CD4-positive, alpha-beta T cell treated with Interleukin-1 beta for 1 hour (primary cell): ENCODE measurements around the gene ZFP82.

Source experiments
- DNase-seq, 2 donors: peaks; one replicate each; pipeline ENCODE4 v3.0.0-alpha.2; 2020 to 2022

The ZFP82 gene

GRCh38 chr19:36418287-36419001 lies at the start of gene ZFP82:
TSS of gene ZFP82 (minus strand) at chr19:36418644. CDS start at chr19:36409789, 8,855 bp downstream.
- peak; percentile 82 to 85 for DNase-seq

GRCh38 chr19:36460046-36460445 lies 41.6 kb upstream of the ZFP82 start:
- DNase-seq, result no peak

- no peak for DNase-seq
These were observed 38.4 kb upstream of the ZFP82 start for GRCh38 chr19:36456831-36457230.

- DNase-seq, result no peak
These were observed 30.7 kb upstream of the ZFP82 start for GRCh38 chr19:36449059-36449670.

GRCh38 chr19:36441339-36441738 lies 22.9 kb upstream of the ZFP82 start:
- no peak for DNase-seq

GRCh38 chr19:36436531-36436930 lies 18.1 kb upstream of the ZFP82 start:
- DNase-seq, result no peak

GRCh38 chr19:36423925-36424324 lies 5.5 kb upstream of the ZFP82 start:
- no peak for DNase-seq

- no peak for DNase-seq
These were observed 3.5 kb upstream of the ZFP82 start for GRCh38 chr19:36421749-36422481.

- DNase-seq, result no peak
These were observed 2.7 kb upstream of the ZFP82 start for GRCh38 chr19:36420961-36421748.

- no peak for DNase-seq
These were observed 625 bp downstream of the ZFP82 start for GRCh38 chr19:36417752-36418286.

GRCh38 chr19:36409841-36410240 lies 8.6 kb downstream of the ZFP82 start:
- no peak for DNase-seq

GRCh38 chr19:36408101-36408500 lies 10.3 kb downstream of the ZFP82 start:
- no peak for DNase-seq

GRCh38 chr19:36404498-36404897 lies 13.9 kb downstream of the ZFP82 start:
- no peak for DNase-seq

GRCh38 chr19:36401475-36401874 lies 17.0 kb downstream of the ZFP82 start:
- DNase-seq, result peak in 1 of 2 donors; percentile 7

- no peak for DNase-seq
These were observed 19.9 kb downstream of the ZFP82 start for GRCh38 chr19:36398571-36398970.

- DNase-seq, result no peak
These were observed 25.3 kb downstream of the ZFP82 start for GRCh38 chr19:36392916-36393673.

- no peak for DNase-seq
These were observed 39.0 kb downstream of the ZFP82 start for GRCh38 chr19:36379510-36379819.

GRCh38 chr19:36378625-36379509 lies 39.6 kb downstream of the ZFP82 start, which contains the start of gene ZFP14:
TSS of gene ZFP14 (minus strand) at chr19:36379201. CDS start at chr19:36367892, 11,309 bp downstream.
- peak; percentile 96 for DNase-seq

- DNase-seq, result no peak
These were observed 40.8 kb downstream of the ZFP82 start for GRCh38 chr19:36377541-36378178.

- no peak for DNase-seq
These were observed 44.7 kb downstream of the ZFP82 start for GRCh38 chr19:36373638-36374156.
